Fibroblast of pulmonary artery (primary cell): ENCODE results near the gene TUBGCP6.

Experiments used
- DNase-seq: peaks from one replicate; pipeline ENCODE4 v3.0.0-alpha.2; 2010; ENCODE audit warnings: low read depth
- H3K4me3 ChIP-seq: replicated peaks from 2 replicates; pipeline ENCODE4 v1.5.1; 2011; ENCODE audit warnings: low read depth, mild to moderate bottlenecking, control low read depth, low read length, moderate library complexity
- CTCF ChIP-seq: IDR thresholded peaks from 2 replicates; pipeline ENCODE4 v1.5.1; 2011; ENCODE audit warnings: mild to moderate bottlenecking, control low read depth, low read length, inconsistent platforms; ENCODE audit errors: missing control alignments

TUBGCP6 gene

GRCh38 chr22:50200461-50201190, 44.2 kb downstream of the TUBGCP6 start, which contains the start of gene SELENOO:
Gene SELENOO (plus strand): TSS chr22:50201011. CDS start chr22:50201037, 26 bp downstream.
- DNase-seq = peak; percentile 86
- H3K4me3 ChIP-seq = peak within 1 kb of the TSS; percentile 68
- no peak for TF ChIP-seq CTCF

- peak overlapping the region; percentile 68 for H3K4me3 ChIP-seq
- TF ChIP-seq CTCF = no peak
- DNase-seq = no peak
Measured at GRCh38 chr22:50199829-50200460, 44.9 kb downstream of the TUBGCP6 start.

- DNase-seq = no peak
- TF ChIP-seq CTCF = no peak
- H3K4me3 ChIP-seq = no peak overlapping the region
Measured at GRCh38 chr22:50199251-50199721, 45.5 kb downstream of the TUBGCP6 start.

DNA sequence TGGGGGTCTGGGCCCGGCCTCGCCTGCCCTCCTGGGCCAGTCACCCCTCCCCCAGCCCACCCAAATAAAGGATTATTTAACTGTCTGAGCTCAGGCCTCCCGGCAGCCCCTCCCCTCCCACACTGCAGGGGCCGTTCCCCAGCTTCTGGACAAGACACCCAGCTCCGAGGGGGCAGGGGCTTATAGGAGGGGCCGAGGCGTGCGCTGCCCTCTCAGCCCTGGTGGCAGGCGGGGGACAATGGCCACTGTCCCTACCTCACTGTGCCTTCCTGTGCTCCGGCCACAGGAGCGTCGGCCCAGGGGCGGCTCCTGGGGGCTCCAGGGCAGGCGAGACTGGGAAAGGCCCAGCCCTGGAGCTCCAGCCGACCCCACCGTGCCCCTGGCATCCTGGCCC, 46.2 kb downstream of the TUBGCP6 start:
- DNase-seq = no peak
- H3K4me3 ChIP-seq = no peak overlapping the region
- no peak for TF ChIP-seq CTCF

DNA sequence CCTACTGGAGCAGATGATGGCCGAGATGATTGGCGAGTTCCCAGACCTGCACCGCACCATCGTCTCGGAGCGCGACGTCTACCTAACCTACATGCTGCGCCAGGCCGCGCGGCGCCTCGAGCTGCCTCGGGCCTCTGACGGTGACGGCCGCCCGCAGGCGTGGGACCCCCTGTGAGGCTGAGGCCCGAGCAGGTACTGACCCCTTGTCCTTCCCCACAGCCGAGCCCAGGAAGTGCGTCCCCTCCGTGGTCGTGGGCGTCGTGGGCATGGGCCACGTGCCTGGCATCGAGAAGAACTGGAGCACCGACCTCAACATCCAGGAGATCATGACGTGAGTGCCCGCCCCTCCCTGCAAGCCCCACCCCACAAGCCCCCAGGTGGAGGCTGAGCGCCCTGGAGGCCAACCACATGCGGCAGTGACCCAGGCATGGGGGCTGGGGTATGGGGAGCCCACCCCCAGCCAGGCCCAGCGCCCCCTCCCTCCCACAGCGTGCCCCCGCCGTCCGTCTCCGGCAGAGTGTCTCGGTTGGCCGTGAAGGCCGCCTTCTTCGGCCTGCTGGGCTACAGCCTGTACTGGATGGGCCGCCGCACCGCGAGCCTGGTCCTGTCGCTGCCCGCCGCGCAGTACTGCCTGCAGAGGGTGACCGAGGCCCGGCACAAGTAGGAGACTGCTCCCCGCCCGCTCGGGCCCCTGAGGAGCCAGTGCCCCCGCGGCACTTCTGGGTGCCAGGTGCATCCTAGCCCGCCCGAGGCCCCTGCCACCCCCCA, 46.8 kb downstream of the TUBGCP6 start:
- DNase-seq = no peak
- TF ChIP-seq CTCF = no peak
- H3K4me3 ChIP-seq = no peak overlapping the region

DNA sequence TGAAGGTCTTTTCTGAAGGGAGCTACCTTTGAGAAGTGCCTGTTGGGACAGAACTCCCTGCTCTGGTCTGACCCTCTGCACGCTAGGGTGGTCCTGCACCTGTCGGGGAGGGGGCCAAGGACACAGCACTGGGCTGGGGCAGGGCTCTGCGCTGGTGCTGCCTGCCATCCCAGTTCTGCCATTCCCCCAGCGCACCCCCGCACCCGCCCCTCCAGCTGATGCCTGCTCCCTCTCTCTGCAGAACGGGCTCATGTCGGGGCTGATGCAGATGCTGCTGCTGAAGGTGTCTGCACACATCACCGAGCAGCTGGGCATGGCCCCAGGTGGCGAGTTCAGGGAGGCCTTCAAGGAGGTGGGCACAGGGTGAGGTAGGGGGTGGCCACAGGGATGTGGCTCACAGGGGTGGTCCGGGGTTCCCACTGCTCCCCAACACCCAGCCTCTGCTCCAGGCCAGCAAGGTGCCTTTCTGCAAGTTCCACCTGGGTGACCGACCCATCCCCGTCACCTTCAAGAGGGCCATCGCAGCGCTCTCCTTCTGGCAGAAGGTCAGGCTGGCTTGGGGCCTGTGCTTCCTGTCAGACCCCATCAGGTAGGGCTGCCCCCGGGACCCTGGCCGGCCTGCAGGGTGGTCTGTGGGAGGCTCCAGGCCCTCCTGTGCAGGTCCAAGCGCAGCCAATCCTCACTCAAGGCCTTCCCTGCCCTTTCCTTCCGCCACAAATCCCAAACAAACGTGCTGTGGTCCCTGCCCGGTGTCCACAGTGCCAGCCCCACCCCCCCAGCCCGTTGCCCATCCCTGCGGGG, 47.6 kb downstream of the TUBGCP6 start:
- H3K4me3 ChIP-seq = no peak overlapping the region
- no peak for DNase-seq
- no peak for TF ChIP-seq CTCF
